Activated gamma-delta T cell treated with anti-CD3 and anti-CD28 coated beads, Interleukin-2, amount 50 U/mL, for 16 hours (primary cell): ENCODE measurements around the gene WNK1.
"Not testable (repeated sequence)": the region's sequence is repeated elsewhere in the genome, so short reads cannot be mapped to it uniquely, and the experiment has no call there.

Experiments used
- DNase-seq: peaks from one replicate; pipeline ENCODE4 v3.0.0-alpha.2; 2020; ENCODE audit warnings: low read depth

The WNK1 gene

GRCh38 chr12:911191-911826, 158.9 kb downstream of the WNK1 start:
- DNase-seq = no peak

- DNase-seq = no peak
These were observed 160.3 kb downstream of the WNK1 start for GRCh38 chr12:912466-913235.

GRCh38 chr12:913919-914698, 161.7 kb downstream of the WNK1 start:
- DNase-seq = no peak

GRCh38 chr12:915090-915489, 162.7 kb downstream of the WNK1 start:
- no peak for DNase-seq

- no peak for DNase-seq
These were observed 163.9 kb downstream of the WNK1 start for GRCh38 chr12:916240-916639.

- no peak for DNase-seq
These were observed 164.5 kb downstream of the WNK1 start for GRCh38 chr12:916712-917445.

- DNase-seq = no peak
These were observed 168.3 kb downstream of the WNK1 start for GRCh38 chr12:920676-921075.

GRCh38 chr12:922285-922684, 169.9 kb downstream of the WNK1 start:
- no peak for DNase-seq

GRCh38 chr12:926641-927040, 174.3 kb downstream of the WNK1 start:
- DNase-seq = no peak

- no peak for DNase-seq
These were observed 178.7 kb downstream of the WNK1 start for GRCh38 chr12:931060-931459.

- no peak for DNase-seq
These were observed 179.2 kb downstream of the WNK1 start for GRCh38 chr12:931591-931990.

- DNase-seq = not testable (repeated sequence)
These were observed 183.5 kb downstream of the WNK1 start for GRCh38 chr12:935891-936290.

GRCh38 chr12:936377-937345, 184.3 kb downstream of the WNK1 start:
- no peak for DNase-seq

- DNase-seq = no peak
These were observed 186.4 kb downstream of the WNK1 start for GRCh38 chr12:938810-939209.

- DNase-seq = no peak
These were observed 190.7 kb downstream of the WNK1 start for GRCh38 chr12:943051-943450.

GRCh38 chr12:944211-944610, 191.8 kb downstream of the WNK1 start:
- no peak for DNase-seq

GRCh38 chr12:946212-946611, 193.8 kb downstream of the WNK1 start:
- no peak for DNase-seq

- no peak for DNase-seq
These were observed 194.3 kb downstream of the WNK1 start for GRCh38 chr12:946631-947030.

- no peak for DNase-seq
These were observed 195.9 kb downstream of the WNK1 start for GRCh38 chr12:948238-948637.

- peak; percentile 97 for DNase-seq
These were observed 197.2 kb downstream of the WNK1 start, which contains the start of gene RAD52 for GRCh38 chr12:949453-950191. TSS of gene RAD52 (minus strand) at chr12:949694. CDS start at chr12:933058, 16,636 bp downstream.
